ENCODE data around the gene IQCH.
"Not testable (repeated sequence)": the region's sequence is repeated elsewhere in the genome, so short reads cannot be mapped to it uniquely, and the experiment has no call there.

The IQCH gene

DNA sequence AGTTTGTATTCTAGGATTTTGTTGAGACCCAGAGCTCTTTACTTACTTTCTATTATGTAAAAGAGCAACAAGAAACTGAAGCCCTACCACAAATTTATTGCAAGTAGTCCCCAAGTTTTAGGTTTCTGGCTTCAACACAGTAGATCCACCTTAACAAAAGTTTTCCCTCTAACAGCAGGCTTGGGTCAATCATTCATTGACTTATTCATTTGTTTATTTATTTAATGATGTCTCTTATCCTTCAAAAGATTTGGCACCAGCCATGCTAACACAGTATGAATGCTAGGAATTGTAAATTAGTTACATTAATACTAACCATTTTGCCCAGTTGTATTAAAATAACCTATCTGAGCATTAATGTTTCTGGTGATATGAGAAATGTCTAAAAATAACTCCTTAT is 88.6 kb downstream of the IQCH start:
- no peak for DNase-seq
- intact Hi-C loops (cut with DNase I), result no loop called here

DNA sequence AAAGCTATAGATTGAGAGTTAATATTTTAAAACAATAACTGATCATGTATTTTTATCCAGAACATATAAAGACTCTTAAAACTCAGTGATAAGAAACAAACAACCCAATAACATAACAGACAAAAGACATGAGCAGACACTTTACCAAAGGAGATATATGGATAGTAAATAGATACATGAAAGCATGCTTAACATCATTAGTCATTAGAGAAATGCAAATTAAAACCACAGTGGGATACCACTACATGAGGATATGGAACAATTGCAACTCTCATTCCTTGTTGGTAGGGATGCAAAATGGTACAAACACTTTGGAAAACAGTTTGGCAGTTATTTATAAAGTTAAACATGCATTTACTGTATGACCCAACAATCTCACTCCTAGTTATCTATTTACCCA is 95.0 kb downstream of the IQCH start:
- intact Hi-C loops (cut with DNase I), result no loop called here
- no peak for DNase-seq

DNA sequence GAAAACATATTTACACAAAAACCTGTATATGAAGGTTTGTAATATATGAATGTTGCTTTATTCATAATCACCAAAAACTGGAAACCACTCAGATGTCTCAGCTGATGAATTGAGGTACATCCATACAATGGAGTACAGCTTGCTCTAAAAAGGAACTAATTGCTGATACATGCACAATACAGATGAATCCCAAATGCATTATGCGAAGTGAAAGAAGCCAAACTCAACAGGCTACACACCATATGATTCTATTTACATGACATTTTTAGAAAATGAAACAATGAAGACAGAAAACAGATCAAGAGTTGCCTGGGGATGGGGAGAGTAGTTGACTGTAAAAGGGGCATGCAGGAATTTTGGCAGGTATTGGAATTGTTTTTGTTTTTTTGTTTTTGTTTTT is 95.5 kb downstream of the IQCH start:
- no peak for DNase-seq
- intact Hi-C loops (cut with DNase I), result no loop called here

DNA sequence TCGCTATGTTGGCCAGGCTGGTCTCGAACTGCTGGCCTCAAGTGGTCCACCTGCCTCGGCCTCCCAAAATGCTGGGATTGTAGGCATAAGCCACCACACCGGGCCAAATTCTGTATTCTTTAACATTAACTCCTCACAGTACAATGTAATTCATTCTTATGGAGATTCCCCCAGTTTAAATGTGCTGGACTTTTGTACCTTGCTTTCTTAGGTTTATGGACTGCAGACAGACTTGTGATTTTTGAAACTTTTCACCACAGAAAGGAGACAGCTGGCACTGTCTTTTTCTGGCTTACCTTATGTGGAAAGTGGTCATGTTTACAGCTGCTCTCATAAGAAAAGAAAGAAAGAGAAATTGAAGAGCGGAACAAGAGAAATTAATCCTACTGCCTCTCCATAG is 103.8 kb downstream of the IQCH start:
- intact Hi-C loops (cut with DNase I), result no loop called here
- no peak for DNase-seq

DNA sequence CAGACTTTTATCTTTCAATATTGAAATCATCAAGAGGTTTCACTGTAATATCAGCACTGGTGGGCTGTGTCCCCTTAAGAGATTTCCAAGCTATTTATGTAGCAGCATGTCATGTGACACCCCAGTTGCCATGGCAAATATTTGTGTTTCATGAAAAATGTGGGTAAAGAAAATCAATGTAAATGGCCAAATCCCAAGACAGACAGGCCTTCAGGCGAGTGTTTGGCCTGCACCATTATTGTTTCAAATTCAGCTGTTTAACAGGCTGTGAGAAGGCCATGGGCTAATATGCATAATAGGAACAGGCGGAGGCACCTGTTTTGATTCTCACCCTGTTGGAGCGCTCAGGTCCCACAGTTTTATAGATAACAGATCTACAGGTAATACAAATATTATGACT is 104.2 kb downstream of the IQCH start:
- intact Hi-C loops (cut with DNase I), result no loop called here
- no peak for DNase-seq

DNA sequence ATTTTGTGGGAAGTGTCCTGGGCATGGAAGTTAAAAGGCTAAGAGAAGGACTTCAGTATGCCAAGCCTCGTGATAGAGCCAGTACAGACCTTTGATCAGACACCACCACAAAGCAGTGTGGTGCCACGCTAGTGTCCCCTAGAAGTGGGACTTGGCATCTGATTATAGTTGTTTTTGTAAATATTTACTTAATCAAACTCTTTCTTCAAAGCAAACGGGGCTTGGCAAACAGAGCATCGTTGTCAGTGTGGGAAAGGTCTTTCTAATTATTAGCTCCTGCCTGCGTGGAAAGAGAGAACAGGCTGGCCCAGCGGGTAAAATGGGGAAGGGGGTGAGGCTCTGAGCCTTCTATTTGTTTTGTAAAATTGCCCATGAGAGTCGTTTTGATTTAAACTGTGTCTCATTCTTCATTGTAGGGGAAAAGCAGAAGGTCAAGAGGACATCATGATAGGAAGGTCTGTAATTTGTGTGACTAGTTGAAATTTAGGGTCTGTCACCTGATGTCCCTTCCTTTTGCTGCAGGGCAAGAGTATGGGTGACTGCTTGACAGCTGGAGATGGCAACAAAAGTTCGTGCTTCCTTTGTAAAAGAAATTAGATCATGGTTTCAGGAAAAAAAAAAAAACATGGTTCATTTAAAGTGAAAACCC is 105.0 kb downstream of the IQCH start:
- no peak for DNase-seq
- intact Hi-C loops (cut with DNase I), result no loop called here

DNA sequence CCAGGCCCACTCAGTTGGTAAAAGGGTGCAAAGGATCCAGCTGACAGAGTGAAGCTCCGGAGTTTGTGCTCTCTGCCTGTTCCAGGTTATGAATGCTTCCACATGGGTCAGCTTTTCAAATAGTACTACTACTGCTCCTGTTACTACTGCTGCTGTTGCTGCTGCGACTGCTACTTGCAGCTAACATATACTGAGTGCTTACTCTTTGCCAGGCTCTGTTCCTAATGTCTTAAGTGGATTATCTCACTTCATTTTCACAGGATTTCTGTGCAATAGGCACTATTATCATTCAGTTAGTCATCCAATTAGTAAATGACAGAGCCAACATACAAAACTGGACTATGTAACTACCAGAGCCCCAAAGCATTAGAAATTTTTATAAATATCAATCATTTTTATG is 106.5 kb downstream of the IQCH start:
- no peak for DNase-seq
- intact Hi-C loops (cut with DNase I), result no loop called here

DNA sequence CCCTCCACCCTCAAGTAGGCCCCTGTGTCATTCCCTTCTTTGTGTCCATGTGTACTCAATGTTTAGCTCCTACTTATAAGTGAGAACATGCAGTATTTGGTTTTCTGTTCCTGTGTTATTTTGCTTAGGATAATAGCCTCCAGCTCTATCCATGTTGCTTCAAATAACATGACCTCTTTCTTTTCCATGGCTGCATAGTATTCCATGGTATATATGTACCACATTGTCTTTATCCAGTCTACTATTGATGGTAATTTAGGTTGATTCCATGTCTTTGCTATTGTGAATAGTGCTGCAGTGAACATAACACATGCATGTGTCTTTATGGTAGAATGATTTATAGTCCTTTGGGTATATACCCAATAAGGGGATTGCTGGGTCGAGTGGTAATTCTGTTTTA is 109.1 kb downstream of the IQCH start:
- DNase-seq; intact Hi-C loops (cut with DNase I): not testable (repeated sequence)

DNA sequence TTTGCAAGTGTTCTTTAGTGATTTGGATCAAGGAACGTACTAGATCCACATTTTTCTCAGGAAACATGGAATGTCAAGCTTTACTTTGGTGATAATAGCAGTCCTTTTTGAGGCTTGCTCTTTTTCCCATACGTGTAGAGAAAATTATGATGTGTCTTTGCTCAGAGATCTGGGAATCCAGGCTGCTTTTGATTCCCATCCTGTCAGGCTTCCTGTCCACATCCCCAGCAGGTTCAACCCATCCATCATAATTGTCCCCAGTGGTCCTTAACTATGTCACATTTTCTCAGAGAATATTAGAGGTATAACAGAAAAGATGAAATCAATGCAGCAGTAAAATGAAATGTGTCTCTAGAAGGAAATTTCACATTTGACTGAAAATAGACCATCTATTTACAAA is 111.4 kb downstream of the IQCH start:
- intact Hi-C loops (cut with DNase I), result no loop called here
- no peak for DNase-seq

DNA sequence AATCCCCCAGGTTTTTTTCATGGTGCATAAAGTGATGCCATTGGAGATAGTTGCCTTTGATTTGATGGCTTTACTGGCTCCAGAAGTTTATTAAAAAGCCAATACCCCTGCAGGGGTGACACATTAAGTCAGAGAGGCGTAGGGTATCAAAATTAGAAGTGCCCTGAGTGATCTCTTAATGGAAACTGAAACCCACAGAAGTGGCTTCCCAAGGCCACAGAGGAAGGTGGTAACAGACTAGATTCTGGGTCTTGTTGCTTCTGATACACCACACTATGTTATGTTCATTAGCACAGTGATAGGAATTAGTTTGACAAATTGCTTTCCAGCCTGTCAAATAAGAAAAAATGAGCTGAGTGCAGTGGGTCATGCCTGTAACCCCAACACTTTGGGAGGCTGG is 112.3 kb downstream of the IQCH start:
- intact Hi-C loops (cut with DNase I), result no loop called here
- DNase-seq, result no peak

DNA sequence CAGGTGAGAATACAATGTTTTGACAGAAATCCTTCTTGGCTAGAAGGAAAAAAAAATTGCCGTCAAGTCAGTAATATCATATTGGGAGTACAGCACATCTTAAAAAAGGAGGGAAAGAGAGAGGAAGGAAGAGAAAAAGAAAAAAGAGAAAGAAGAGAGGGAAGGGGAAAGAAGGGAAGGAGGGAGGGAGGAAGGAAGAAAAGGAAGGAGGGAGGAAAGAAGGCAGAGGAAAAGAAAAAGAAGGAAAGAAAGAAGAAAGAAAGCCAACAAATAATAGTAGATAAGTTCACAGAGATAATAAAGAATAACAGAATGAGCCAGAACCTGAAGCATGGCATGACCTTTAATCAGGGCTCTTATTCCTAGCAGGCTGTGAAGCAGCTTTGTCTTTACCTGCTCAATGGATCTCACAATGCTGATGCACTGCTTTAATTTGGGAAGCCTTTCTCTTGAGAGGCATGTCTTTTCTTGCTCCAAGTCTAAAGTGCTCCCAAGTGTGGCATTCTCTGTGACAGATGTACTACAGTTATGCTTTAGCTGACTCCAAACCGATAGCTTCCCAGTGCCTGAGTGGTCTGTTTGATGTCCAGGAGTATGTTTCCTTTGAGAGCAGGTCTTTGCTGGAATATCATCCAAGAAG is 114.9 kb downstream of the IQCH start:
- intact Hi-C loops (cut with DNase I), result no loop called here
- DNase-seq, result no peak

DNA sequence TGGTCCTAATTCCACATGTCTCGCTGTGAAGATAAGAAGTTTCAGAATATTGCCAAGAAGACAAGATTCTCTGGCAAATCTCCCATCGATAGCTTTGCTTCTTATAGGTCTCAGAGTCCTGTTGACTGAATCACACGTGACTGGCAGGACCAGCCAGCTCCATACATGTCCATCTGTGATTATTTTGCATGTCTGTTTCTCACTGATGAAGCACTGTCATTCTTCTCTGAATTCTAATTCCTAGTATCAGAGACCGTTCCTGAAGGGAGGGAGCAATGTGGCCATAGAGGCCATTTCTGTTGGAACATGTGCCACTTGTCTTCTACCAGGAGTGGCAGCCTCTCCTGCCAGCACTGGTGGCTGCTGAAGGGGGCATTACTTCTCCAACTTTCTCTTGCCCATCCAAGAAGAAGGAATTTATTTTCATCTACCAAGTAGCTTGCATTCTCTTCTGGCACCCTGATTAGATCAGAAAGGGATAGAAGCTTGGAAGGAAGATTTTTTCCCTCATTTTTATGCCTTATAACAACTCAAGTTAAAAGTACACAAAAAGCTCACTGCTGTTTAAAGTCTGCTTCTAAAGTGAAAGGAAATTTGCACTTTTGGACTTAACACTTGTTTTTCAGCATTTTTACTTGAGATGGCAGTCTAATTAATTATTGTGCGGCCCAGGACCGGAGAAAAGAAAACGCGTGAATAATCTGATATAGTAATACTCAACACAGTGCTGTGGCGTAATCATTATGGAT is 115.8 kb downstream of the IQCH start:
- no peak for DNase-seq
- intact Hi-C loops (cut with DNase I), result no loop called here

DNA sequence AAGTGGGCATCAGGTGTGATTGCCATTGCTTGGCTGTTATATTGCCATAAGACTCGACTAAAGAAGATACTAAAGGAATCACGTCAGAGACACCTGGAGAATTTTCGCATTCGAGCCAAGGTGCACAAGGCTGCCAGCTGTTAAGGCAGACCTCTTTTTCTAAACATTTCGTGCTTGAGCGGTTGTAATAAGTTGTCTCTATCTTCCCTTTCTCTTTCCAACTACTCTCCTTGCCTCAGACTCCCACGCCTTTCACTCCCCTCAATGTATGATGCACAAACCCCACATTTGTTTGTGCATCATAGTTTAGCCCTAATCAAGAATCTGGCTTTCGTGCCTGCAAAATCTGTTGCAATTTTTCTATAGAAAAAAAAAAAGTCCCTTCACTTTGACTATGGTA is 118.0 kb downstream of the IQCH start:
- no peak for DNase-seq
- intact Hi-C loops (cut with DNase I), result no loop called here

DNA sequence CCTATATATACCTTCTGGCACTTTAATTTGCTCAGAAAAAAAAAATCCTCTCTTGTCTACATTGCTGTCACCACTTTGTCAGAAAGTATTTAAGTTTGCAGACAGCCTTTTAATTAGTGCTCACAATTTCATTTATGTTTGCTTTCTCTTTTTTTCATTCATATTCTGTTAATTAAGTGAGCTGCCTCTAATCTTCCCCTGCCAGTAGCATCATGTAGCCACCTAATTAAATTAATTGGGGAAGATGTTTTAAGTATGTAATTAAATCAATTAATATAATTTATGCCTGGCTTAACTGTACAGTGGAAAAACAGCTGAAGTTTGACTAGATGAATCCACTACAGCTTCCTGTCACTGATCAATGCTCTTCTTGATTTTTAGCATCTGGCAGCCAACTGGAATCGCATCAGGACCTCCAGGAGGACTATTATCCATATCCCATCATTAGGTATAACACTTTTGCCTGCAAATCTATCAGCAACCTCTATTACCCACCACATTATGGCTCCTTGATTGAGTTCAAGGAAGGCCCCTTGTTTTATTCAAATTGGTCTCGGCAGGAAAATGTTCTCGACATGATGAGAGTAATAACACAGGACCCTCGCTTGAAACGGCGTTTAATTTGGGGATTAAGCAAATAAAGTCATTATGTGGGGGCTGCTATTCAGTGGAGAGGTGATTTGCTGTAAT is 118.5 kb downstream of the IQCH start:
- intact Hi-C loops (cut with DNase I), result no loop called here

DNA sequence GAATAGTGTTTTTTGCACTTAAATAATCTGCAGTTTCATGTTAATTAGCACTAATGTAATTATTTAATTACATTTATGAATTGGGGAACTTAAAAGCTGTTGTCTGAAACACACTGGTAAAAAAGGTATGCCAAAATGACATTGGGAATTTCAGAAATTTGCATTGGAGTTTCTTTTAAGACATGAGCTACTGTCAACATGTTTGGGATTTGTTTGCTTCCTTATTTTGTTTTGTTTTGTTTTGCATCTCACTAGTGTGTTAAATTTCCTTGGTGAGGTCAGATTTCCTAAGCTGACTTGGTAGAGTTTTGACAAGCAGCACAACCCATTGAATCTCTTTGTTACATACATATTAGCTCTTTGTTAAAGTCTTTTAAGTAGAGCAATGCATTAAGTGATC is 119.4 kb downstream of the IQCH start:
- DNase-seq, result no peak
- intact Hi-C loops (cut with DNase I), result no loop called here

More for the DNA sequence above, 118.5 kb downstream of the IQCH start:
- DNase-seq, result no peak

DNA sequence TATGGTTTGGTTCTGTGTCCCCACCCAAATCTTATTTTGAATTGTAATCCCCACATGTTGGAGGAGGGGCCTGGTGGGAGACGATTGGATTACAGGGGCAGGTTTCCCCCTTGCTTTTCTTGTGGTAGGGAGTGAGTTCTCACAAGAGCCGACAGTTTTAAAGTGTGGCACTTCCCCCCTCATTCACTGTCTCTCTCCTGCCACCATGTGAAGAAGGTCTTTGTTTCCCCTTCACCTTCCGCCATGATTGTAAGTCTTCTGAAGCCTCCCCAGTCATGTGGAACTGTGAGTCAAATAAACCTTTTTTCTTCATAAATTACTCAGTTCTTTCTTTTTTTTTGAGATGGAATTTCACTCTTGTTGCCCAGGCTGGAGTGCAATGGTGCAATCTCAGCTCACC is 124.9 kb downstream of the IQCH start:
- intact Hi-C loops (cut with DNase I), result no loop called here
- no peak for DNase-seq

DNA sequence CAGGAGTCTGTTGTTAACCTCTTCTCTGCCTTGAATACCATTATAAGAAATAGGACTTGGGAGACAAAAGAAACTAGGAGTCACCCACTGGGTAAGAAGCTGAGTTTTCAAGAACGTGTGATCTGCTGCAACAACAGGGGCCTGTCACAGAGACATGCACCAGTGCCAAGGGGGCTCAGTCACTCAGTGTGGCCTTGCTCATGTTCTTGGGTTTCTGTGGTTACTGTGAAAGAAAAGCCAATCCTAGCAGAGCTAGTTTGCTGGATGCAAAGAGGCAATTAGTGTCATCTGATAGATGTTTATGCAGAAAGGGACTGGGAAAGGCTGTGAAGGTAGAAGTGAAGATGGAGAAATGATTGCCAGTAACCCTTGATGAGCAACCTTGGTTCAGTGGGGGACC is 126.3 kb downstream of the IQCH start:
- no peak for DNase-seq
- intact Hi-C loops (cut with DNase I), result no loop called here

DNA sequence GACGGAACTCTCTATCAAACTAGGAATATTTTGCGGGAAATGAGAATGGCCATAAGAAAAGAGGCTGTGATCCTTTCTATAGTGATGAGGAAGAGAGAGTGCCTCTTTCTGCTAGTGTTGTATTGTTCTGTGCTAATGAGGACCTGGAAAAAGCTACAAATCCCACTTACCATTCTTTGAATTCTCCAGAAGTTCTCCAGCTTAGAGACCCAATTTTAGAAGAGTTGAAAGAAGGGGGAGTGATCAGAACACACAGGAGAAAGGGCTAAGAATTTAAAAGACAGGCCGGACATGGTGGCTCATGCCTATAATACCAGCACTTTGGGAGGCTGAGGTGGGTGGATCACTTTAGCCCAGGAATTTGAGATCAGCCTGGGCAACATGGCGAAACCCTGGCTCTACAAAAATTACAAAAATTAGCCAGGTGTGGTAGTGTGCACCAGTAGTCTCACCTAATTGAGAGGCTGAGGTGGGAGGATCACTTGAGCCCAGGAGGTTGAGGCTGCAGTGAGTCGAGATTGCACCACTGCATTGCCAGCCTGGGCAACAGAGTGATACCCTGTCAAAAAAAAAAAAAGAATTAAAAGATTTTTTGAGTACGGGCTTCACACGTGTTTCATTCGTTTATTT is 126.9 kb downstream of the IQCH start:
- intact Hi-C loops (cut with DNase I), result no loop called here
- no peak for DNase-seq

DNA sequence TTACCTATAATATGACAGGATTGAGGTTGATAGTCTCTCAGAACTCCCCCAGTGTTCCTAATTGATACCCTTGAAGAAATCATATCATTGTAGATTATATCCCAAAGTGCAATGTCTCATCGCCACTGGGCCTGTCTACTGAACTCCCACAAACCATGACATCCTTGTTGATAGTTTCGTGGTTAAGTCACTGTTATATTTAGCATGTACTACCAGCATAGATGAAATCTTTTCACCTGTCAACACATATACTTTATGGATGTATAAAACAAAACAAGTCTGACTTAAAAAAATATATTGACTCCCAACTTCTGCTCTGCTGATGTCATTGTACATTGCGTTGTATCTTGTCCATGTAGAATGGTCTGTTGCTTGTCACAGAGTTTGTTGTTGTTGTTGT is 128.1 kb downstream of the IQCH start:
- intact Hi-C loops (cut with DNase I), result no loop called here
- no peak for DNase-seq

DNA sequence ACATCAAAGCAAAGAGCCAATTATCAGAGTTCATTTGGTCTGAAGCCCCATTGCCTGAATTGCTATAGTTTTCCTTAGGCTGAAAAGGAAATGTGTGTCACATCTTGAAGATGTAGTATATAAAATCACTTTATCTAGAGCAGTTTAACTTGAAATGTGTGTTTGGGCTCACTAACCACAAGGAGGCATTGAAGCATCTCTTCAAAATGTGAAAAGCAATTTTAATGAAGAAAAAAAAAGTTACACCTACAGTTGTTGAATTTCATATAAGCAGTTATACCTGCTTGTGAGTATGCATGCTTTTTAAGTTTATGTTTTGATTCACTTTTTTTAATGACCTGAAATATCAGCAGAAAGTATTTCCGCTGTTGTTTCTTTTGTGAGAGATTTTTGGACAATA is 129.3 kb downstream of the IQCH start:
- intact Hi-C loops (cut with DNase I), result no loop called here

DNA sequence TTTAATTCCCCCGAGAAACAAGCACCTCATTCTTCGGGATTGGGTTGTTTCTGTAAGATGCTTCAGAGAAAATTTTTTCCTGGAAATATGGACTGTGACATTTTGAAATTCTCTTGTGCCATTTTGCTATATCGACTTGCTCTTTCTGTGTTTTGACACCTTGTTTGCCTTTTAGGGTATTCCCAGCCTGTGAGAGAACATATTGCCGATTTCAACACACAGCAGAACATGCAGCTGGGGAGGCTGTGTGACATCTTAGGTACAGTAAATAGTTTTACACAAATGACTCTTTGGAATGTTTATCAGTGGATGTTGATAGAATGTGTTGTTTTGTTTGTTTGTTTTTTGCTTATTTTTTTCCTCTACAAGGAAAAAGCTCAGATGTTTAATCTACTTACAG is 130.2 kb downstream of the IQCH start:
- intact Hi-C loops (cut with DNase I), result no loop called here
- no peak for DNase-seq

More for the DNA sequence above, 129.3 kb downstream of the IQCH start:
- DNase-seq, result no peak
